Measurements from ENCODE around the gene SAFB.
"Not testable (repeated sequence)": the region's sequence is repeated elsewhere in the genome, so short reads cannot be mapped to it uniquely, and the experiment has no call there.

Gene SAFB

DNA sequence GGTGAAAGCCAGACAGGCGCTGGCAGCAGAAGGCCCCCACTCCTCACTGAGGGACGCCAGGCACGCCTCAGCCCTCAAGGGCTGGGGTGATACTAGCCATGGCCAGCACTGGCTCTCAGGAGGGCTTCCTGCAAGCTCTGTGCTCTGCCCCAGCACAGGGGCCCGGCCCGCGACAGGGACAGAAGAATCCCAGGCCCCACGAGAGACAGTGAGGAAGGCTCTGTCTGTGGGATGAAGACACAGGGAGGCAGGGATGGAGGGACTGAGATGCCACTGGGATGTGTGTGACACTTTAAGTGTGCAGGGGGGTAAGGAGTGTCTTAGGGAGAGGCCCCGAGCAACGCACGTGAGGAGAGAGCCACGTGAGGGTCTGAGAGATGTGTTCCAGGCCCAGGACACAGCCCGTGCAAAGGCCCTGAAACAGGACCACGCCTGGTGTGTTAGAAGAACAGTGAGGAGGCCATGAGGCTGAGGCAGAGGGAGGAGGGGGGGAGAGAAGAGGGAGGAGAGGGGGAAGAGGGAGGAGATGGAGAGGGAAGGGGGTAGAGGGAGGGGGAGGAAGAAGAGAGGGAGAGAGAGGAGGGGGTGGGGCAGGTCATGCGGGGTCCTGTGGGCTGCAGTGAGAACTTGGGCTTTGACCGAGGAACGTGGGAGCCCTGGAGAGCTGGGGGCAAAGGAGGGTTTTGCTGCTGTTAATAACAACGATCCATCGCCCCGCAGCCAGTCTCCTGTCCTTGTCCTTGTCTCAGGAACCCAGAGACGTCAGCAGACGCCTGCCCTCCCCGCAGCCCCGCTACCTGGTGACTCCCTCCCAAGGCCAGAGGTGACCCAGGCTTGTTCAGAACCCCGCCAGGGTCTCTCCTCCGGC, 74.4 kb downstream of the SAFB start:
- no peak for DNase-seq (ENCODE audit: low spot score)

- no peak for DNase-seq (ENCODE audit: low spot score)
Observed at GRCh38 chr19:5697890-5698634, 75.2 kb downstream of the SAFB start.

DNA sequence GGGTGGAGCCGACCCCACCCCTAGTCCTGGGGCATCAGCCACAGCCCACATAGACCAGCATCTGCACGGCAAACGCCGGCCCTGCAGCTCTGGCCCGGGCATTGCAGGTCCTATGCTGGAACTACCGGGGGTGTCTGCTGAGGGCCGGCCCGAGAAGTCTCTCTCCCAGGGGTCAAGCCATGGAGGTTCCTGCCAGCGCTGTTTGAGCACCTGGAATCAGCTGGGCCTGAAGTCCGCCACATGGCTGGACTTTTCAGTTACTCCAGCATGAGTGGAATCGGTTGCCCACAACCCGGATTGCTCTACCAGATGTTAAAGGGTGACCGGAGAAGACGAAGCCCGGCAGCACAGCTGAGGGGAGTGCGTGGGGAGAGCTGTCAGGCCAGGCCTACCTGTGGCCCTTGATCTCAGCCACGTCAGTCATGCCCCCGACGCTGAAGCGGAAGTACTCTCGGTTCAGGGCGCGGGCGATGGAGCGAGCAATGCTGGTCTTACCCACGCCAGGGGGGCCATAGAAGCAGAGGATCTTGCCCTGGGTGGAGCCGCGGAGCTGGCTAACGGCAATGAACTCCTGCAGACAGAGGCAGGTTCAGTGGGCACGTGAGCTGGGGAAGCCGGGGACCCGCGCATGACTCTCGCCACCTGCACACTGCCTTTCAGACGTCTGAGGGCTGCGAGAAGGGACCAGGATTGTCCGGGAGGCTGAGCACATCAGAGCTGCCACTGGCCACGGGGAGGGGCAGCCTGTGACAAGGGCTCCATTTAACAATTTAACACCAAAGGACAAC, 75.9 kb downstream of the SAFB start:
- no peak for DNase-seq (ENCODE audit: low spot score)

GRCh38 chr19:5700455-5701092, 77.7 kb downstream of the SAFB start:
- no peak for DNase-seq (ENCODE audit: low spot score)

GRCh38 chr19:5702053-5702410, 79.1 kb downstream of the SAFB start:
- not testable (repeated sequence) for DNase-seq (ENCODE audit: low spot score)

GRCh38 chr19:5703819-5704818, 81.2 kb downstream of the SAFB start:
- DNase-seq (ENCODE audit: low spot score): no peak

DNA sequence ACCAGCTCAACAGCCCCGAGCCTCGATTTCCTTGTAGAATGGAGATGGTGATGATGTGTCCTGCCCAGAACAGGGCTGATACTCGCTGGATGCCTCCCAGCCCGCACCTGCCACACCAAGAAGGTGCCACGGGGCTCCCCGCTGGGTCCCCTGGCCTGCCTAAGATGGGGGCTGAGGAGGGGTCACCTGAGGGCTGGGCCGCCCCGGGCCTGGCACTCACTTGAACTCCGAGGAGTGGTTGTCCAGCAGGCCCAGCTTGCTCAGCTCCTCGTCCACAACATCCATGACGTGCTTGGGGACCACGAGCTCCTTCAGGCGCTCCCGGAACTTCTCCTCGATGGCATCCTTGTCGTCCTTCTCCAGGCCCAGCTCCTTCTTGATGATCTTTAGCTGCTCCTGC, 82.7 kb downstream of the SAFB start:
- DNase-seq (ENCODE audit: low spot score): no peak

GRCh38 chr19:5706876-5707573, 84.1 kb downstream of the SAFB start:
- DNase-seq (ENCODE audit: low spot score): no peak

DNA sequence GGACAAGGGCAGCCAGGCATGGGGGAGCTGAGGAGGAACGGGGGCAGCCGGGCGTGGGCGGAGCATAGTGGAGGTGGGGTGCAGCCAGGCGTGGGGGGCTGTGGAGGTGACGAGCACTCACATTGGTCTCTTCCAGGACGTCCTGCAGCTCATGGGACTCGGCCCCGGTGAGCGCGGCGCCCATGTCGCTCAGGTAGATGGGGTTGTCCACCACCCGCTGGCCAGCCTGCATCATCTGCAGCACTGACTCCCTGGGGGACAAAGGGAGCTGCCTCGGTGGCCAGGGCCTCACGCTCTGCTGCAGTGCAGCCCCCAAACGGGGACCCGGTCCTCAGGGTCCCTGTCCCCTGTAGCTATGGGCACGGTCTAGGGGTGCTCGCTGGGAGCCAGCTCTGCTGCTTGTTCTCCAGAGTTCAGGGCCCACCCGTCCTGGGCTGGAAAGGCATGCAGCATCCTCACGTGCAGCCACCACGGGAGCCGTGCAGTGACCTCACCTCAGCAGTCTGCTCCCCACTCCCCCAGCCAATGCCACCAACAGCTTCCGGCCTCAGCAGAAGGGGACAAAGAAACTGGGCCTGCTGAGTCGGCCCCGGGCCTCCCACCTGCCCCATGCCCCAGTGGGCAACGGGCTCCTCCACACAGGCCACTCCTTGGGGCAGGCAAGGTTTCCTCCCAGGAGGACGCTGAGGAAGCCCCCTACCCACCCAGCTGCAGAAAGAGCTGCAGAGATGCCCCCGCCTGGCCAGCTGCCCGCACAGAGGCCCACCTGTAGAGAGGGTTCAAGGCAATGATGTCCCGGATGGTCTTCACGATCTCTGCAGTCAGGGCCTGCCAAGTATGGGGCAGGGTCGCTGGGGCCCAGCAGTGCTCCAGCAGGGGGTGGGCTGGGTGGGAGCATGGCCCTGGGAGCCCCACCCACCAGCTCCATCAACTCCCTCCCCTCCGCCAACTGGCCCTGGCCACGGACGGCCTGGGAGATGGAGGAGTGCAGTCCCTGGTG, 85.0 kb downstream of the SAFB start:
- DNase-seq (ENCODE audit: low spot score): no peak

DNA sequence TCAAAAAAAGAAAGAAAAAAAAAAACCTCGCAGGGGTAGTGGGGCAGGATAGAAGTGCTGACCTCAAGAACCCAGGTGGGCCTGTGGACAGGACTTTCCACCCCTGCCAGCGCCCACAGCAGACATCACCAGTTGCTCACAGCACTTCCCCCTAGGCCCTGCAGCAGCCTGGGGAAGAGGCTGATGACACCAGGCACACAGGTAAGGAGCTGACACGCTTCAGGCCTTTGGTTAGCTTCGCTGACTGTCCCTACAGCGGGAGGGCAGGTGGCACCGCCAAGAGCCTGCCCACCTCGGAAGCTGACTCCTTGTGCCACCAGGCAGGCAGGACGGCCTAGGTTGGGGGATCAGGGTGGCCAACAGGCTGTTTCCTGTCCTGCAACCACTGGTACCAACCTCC, 88.1 kb downstream of the SAFB start:
- no peak for DNase-seq (ENCODE audit: low spot score)

DNA sequence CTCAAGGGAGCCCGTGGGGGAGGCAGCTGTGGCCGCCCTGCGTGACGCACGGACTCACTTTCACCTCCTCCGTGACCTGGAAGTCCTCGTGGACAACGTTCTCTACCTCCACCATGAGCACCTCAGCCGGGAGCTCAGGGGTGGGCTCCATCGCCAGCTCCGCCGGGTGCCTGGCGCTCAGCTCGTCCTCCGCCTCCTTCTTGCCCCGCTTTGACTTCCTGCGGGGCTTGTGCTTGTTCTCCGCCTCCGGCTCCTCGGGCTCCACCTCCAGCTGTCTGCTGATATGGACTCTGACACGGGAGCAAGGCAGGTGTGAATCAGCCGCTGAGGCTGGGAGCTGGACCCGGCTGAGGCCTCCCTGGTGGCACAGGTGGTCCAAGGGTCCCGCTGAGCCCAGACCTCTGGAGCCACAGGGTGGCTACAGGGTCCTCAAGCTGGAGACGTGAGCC, 88.9 kb downstream of the SAFB start:
- DNase-seq (ENCODE audit: low spot score): no peak

DNA sequence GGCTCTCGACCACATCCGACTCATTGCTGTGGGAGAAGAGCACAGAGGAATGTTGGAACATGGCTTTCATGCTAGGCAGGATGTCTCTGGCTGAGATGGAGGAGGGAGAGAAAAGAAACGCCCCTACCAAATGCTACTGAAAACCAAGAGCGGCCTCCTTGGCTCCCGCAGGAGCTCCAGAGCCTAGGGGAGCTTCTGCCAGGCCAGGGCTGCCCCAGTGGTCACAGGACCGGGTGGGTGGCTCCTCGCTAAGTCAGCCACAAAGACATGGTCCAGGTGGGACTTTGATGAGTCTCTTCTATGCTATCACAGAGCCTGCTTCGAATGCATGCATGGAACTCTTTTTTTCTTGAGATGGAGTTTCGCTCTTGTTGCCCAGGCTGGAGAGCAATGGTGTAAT, 90.3 kb downstream of the SAFB start:
- no peak for DNase-seq (ENCODE audit: low spot score)

GRCh38 chr19:5714816-5715215, 91.9 kb downstream of the SAFB start:
- no peak for DNase-seq (ENCODE audit: low spot score)

DNA sequence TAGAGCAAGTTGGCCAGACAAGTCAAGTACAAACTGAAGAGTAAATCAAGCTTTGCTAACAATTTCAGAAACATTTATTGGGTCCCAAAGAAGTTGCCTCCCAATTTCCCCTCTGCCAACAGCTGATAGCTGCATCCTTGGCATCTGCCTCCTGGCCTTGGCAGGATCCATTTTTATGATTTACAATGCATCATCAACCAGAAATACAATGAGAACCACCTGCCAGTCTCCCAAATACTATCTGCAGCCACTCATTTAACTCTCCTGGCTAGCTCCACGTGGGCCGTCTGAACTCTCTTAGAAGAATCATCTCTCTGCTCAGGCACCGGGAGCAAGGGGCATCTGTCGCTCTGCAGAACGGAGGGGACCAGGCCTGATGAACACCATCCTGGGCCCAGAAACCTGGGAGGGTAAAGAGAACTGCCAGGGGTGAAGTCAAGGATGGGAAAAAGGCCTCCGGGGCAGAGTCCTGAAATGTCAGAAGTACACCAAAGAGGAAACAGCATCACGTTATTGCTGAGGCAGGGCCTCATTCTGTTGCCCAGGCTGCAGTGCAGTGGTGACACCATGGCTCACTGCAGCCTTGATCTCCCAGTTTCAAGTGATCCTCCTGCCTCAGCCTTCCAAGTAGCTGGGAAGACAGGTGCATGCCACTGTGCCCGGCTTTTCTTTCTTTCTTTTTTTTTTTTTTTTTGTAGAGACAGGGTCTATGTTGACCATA, 94.5 kb downstream of the SAFB start:
- DNase-seq (ENCODE audit: low spot score): no peak
